ENCODE results near the gene LAPTM5.
"Not testable (repeated sequence)": the region's sequence is repeated elsewhere in the genome, so short reads cannot be mapped to it uniquely, and the experiment has no call there.

LAPTM5 gene

GRCh38 chr1:30693822-30694221 lies 63.8 kb downstream of the LAPTM5 start:
- no peak for DNase-seq (ENCODE audit: low read depth)

DNA sequence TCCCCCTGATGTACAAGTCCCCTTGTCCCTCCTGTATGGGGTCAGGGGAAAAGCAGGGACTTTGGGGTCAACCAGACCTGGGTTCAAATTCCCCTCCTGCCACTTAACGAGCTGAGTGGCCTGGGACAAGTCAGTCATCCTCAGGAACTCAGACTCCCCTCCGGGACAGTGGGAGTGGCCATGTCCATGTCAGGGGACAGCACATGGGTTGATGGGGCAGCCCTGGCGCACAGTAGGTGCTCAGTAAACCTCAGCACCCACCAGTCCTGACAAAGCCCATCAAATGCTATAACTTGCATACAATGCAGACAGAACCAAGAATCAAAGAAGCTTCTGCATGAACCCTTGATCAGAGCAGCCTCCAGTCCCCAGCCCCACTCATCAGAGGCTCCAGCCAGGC lies 64.2 kb downstream of the LAPTM5 start:
- DNase-seq (ENCODE audit: low read depth): no peak

DNA sequence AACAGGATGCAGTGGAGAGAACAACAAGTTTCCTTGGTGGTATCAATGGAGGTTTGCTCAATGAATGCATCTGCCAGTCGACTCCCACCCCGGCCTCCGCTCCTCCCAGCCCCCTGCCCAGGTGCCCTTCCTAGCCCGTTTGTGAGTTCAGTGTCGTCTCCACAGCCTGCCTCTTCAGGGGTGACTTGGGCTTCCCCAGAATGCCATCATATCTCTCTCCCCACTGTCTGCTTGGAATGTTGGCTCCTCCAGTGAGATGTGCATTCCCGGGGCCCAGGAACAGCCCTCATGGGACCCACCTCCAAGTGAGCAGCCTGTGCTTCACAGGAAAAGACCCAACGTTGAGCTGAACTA lies 64.6 kb downstream of the LAPTM5 start:
- no peak for DNase-seq (ENCODE audit: low read depth)

DNA sequence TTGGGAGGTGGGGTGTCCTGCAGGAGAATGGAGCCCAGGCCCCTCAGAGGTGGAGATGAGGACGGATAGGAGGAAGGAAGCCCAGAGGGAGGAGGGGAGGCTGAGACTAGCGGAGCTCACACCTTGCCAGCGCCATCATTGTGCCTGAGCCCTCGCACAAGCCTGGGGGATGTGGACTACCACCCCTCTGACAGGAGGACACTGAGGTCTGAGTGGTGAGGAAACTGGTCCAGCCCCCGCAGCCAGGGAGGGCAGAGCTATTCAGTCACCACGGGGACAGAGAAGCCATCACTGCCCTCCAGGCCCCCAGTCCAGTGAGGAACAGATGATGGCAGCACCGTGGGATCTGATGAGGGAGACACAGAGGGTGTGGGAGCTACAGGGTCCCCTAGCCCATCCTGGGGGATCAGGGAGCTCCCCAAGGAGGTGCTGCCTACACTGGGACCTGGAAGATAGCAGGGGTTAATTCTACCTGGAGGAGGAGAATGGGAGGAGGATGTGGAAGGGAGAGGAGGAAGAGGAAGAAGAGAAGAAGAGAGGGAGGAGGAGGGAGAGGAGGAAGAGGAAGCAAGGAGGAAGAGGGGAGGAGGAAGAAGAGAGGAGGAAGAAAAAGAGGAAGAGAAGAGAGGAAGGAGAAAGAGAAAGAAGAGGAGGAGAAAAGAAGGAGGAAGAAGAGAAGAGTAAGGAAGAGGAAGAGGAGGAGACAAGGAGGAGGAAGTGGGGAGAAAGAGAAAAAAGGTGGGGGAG lies 65.2 kb downstream of the LAPTM5 start:
- DNase-seq (ENCODE audit: low read depth): no peak

GRCh38 chr1:30691480-30691879 lies 66.1 kb downstream of the LAPTM5 start:
- no peak for DNase-seq (ENCODE audit: low read depth)

DNA sequence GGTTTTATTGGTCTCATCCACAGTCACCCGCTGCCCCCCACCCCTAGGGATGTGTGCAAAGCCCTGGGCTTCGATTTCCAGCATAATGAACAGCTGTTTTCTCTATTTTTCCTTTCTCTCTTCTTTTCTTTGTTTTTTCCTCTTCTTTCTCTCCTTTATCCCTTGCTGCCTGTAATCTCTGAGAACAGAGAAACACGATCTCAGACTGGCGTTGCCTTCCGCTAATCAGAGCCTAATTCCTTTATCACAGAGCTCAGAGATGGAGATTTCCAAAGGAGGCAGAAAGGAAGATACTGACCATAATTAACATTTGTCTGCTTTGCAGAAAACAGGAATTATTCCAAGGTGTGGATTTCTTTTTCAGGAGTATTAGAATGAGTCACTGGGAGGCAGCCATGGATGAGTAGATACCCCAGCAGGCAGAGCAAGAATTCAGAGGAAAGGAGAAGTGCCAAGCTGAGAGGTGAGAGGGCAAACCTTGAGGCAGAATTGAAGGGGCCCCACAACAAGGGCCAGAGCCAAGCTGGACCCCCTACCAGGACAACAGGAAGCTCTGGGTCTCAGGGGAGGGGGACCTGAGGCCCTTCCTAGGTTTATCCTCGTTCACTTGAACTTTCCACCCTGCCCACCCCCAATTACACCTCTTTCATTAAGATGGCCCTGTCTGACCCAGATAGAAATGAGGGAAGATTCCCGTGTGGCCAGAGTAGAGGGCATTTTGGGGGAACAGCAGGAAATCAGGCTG lies 67.5 kb downstream of the LAPTM5 start:
- no peak for DNase-seq (ENCODE audit: low read depth)

DNA sequence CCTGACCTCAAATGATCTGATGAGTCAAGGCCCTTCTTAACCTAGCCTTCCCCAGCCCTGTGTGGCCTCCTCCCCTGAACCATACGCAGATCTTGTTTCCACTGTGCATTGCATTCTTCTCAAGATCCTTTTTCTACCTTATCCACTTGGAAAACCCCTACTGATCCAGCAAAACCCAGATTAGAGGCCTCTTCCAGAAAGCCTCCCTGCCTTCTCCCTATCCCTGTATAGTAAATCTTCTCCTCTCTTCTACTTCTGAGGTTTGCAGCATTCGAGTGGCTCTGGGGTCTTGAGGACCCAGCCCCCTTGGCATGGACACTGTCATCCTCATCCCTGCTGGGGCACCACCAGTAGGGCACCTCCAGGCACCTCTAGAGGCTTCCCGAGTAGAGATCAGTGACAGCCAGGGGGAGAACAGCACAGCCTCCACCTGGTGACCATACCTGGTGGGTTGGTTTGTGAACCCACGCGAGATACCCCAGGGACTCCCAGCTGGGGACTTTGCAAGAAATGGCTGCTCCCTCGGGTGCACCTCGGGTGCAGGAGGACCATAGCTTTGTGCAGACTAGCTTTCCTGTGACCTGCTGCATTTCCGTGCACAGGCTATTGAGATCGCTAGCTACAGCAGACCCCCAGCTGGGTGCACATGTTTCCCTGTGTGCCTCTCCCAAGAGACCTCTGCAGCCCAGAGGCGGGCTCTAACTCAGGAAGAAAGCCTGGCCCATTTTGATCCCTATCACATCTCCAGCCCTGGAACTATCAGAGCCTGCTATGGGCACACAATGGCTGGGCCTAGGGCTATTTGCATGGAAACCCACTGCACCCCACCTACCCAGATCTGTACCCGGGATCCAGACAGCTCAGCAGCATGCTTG lies 68.4 kb downstream of the LAPTM5 start:
- no peak for DNase-seq (ENCODE audit: low read depth)

GRCh38 chr1:30688516-30688915 lies 69.1 kb downstream of the LAPTM5 start:
- DNase-seq (ENCODE audit: low read depth): not testable (repeated sequence)

- no peak for DNase-seq (ENCODE audit: low read depth)
Observed at GRCh38 chr1:30687886-30688285, 69.7 kb downstream of the LAPTM5 start.

- no peak for DNase-seq (ENCODE audit: low read depth)
Observed at GRCh38 chr1:30686236-30686935, 71.2 kb downstream of the LAPTM5 start.

GRCh38 chr1:30685796-30686165 lies 71.8 kb downstream of the LAPTM5 start:
- no peak for DNase-seq (ENCODE audit: low read depth)

- DNase-seq (ENCODE audit: low read depth): no peak
Observed at GRCh38 chr1:30684881-30685795, 72.4 kb downstream of the LAPTM5 start.

DNA sequence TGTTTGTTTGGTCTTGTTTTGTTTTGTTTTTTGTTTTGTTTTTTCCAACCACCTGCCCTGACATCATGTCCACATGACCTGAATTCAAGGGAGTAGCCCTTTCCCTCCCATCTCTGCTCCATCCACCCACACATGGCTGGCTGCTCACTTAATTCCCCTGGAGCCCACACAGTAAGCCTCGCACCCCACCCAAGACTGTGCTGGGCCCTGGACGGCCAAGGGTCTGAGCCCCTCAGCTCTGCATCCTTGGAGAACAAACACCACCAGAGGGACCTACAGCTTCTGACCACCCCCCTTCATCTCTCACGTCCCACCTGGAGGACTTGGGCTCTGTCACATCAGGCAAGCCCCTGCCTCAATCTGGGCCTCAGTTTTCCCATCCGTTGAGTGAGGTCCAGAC lies 73.3 kb downstream of the LAPTM5 start:
- DNase-seq (ENCODE audit: low read depth): no peak

DNA sequence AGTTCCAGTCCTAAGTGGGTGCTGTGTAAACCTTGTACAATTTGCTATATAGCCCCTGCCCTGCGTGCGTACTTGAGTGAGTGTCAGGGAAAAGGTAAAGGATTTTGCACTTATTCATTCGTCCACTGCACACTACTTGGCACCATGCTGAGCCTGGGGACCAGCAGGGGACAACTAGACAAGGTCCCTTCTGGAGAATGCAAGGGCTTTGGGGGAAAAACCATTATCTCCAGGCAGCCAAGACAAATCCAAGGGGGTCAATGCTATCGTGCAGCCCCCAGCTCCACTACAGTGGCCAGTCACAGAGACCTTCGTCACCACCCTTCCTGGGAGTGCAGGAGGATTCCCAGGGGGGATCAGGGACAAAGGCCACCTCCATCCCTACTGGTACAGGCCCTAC lies 73.9 kb downstream of the LAPTM5 start:
- no peak for DNase-seq (ENCODE audit: low read depth)

Measured in stimulated activated CD8-positive, alpha-beta memory T cell treated with anti-CD3 and anti-CD28 coated beads, Interleukin-15, amount 100 ng/mL, for 24 hours (primary cell).